Neuronal stem cell (in vitro differentiated cells): ENCODE data around the gene CRB3.

Experiments used
- DNase-seq: peaks from one replicate; pipeline ENCODE4 v3.0.0-alpha.2; 2013; ENCODE audit warnings: low spot score
- H2AFZ ChIP-seq: one replicate; pipeline ENCODE4 v1.6.1; 2013; ENCODE audit warnings: mild to moderate bottlenecking, low read length, inconsistent platforms
- H2AK5ac ChIP-seq: 2 replicates; pipeline ENCODE4 v1.6.1; 2013; ENCODE audit warnings: low read depth, mild to moderate bottlenecking, inconsistent platforms, low read length, moderate library complexity, mixed read lengths
- H2BK120ac ChIP-seq: 2 replicates; pipeline ENCODE4 v1.6.1; 2013; ENCODE audit warnings: low read depth, mild to moderate bottlenecking, inconsistent platforms, low read length, moderate library complexity, mixed read lengths
- H2BK12ac ChIP-seq: one replicate; pipeline ENCODE4 v1.6.1; 2013; ENCODE audit warnings: low read length, inconsistent platforms
- H2BK15ac ChIP-seq: 2 replicates; pipeline ENCODE4 v1.6.1; 2013; ENCODE audit warnings: mild to moderate bottlenecking, low read length, inconsistent platforms, mixed read lengths
- H2BK5ac ChIP-seq: one replicate; pipeline ENCODE4 v1.6.1; 2013; ENCODE audit warnings: inconsistent platforms, mild to moderate bottlenecking, low read length, moderate library complexity
- H3K14ac ChIP-seq: one replicate; pipeline ENCODE4 v1.6.1; 2013; ENCODE audit warnings: low read length, inconsistent platforms
- H3K18ac ChIP-seq: 2 replicates; pipeline ENCODE4 v1.6.1; 2013; ENCODE audit warnings: low read length, inconsistent platforms
- H3K23ac ChIP-seq: 2 replicates; pipeline ENCODE4 v1.6.1; 2013; ENCODE audit warnings: low read depth, mild to moderate bottlenecking, mixed read lengths, low read length, inconsistent platforms; ENCODE audit not compliant: poor library complexity
- H3K27ac ChIP-seq: replicated peaks from 3 replicates; pipeline ENCODE4 v1.5.1; 2013; ENCODE audit warnings: low read length, inconsistent platforms
- H3K27me3 ChIP-seq, 3 experiments: 2 replicates each; pipeline ENCODE4 v1.6.1; 2013; ENCODE audit warnings: low read length in 3 of 3, mild to moderate bottlenecking in 2 of 3, inconsistent platforms in 1 of 3, low read depth in 1 of 3, mixed read lengths in 1 of 3, moderate library complexity in 1 of 3; ENCODE audit not compliant: control insufficient read depth in 3 of 3, insufficient read depth in 3 of 3
- H3K36me3 ChIP-seq, 2 donors: replicated peaks in 1 of 2; 2 replicates each; pipeline ENCODE4 v1.6.1; 2013; ENCODE audit warnings: low read length in 2 of 2; ENCODE audit not compliant: control insufficient read depth in 2 of 2, insufficient read depth in 2 of 2
- H3K4ac ChIP-seq: 2 replicates; pipeline ENCODE4 v1.6.1; 2013; ENCODE audit warnings: inconsistent platforms, mild to moderate bottlenecking, low read length, moderate library complexity
- H3K4me1 ChIP-seq, 2 donors: 1 replicate in 1 of 2; 2 replicates in 1 of 2; pipeline ENCODE4 v1.6.1; 2013; ENCODE audit warnings: low read length in 2 of 2, low read depth in 1 of 2; ENCODE audit not compliant: control insufficient read depth in 2 of 2, insufficient read depth in 1 of 2
- H3K4me2 ChIP-seq: one replicate; pipeline ENCODE4 v1.6.1; 2013; ENCODE audit warnings: mild to moderate bottlenecking, low read length, inconsistent platforms; ENCODE audit not compliant: insufficient read depth, poor library complexity, severe bottlenecking
- H3K4me3 ChIP-seq, 2 donors: 2 replicates each; pipeline ENCODE4 v1.5.1; 2013; ENCODE audit warnings: low read length in 2 of 2, mild to moderate bottlenecking in 2 of 2, inconsistent platforms in 1 of 2, moderate library complexity in 1 of 2
- H3K79me1 ChIP-seq: one replicate; pipeline ENCODE4 v1.6.1; 2013; ENCODE audit warnings: low read depth, mild to moderate bottlenecking, inconsistent platforms, low read length, moderate library complexity
- H3K9ac ChIP-seq: one replicate; pipeline ENCODE4 v1.6.1; 2013; ENCODE audit warnings: mild to moderate bottlenecking, low read depth, low read length, inconsistent platforms; ENCODE audit not compliant: poor library complexity
- H3K9me3 ChIP-seq, 2 donors: replicated peaks in 1 of 2; 2 replicates each; pipeline versions ENCODE3 to v1.6.1; 2013; ENCODE audit warnings: low read length in 2 of 2, mild to moderate bottlenecking in 2 of 2, inconsistent platforms in 1 of 2, low read depth in 1 of 2, mixed read lengths in 1 of 2, moderate library complexity in 1 of 2; ENCODE audit not compliant: control insufficient read depth in 2 of 2, insufficient read depth in 1 of 2
- H4K8ac ChIP-seq: one replicate; pipeline ENCODE4 v1.6.1; 2013; ENCODE audit warnings: low read depth, mild to moderate bottlenecking, inconsistent platforms, low read length, moderate library complexity
- H4K91ac ChIP-seq: one replicate; pipeline ENCODE4 v1.6.1; 2013; ENCODE audit warnings: low read length, low read depth, mild to moderate bottlenecking, inconsistent platforms; ENCODE audit not compliant: poor library complexity
- WGBS, 2 donors: extraction: QIAGEN DNeasy Blood & Tissue Kit; methylation state at CpG; one replicate each; pipeline ENCODE4 v1.1.7; 2013; ENCODE audit warnings: missing lambda C conversion rate in 2 of 2, mixed read lengths in 1 of 2; ENCODE audit not compliant: insufficient read length in 2 of 2, insufficient replicate concordance in 1 of 2; ENCODE audit errors: extremely low coverage in 2 of 2; 5-methylcytosine and 5-hydroxymethylcytosine counted together

Gene CRB3

DNA sequence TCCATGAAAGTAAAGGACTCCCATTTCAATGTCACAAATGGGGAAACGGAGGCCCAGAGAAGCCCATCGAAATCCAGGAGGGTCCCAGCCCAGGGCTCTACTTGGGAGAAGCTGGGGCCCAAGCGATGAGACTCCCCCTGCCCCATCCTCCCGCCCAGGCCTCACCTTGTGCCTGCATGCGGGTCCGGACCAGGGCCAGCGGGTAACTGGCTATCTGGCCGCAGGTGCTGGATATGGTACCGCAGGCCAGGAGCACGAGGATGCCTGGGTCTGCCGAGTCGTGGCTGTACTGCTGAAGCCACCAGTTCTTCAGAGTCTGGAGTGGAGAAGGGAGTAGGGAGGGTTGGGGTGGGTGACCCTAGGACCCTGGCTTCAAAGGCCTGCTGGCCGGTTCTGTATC, 20.1 kb upstream of the CRB3 start:
- no peaks in the 10 kb centered on the region for H3K27me3 ChIP-seq
- no peaks in the 10 kb centered on the region for H3K9me3 ChIP-seq
- no peak overlapping the region for H2BK120ac ChIP-seq
- H3K27ac ChIP-seq = no peak overlapping the region
- no peak overlapping the region for H3K4me2 ChIP-seq
- H2AFZ ChIP-seq = no peak overlapping the region
- peaks cover 2 to 8% of the 10 kb centered on the region in 2 donors for H3K36me3 ChIP-seq
- H3K23ac ChIP-seq = no peak overlapping the region
- H2BK12ac ChIP-seq = no peak overlapping the region
- H2AK5ac ChIP-seq = no peak overlapping the region
- no peaks in the 10 kb centered on the region for H3K79me1 ChIP-seq
- H3K14ac ChIP-seq = no peak overlapping the region
- no peak overlapping the region for H4K91ac ChIP-seq
- H3K4me1 ChIP-seq = no peaks in the 10 kb centered on the region
- no peak overlapping the region for H3K4ac ChIP-seq
- no peak overlapping the region for H2BK15ac ChIP-seq
- no CpG with 5 or more reads among the region's 13 CpGs for WGBS, 2 donors
- H3K9ac ChIP-seq = no peak overlapping the region
- no peak overlapping the region for H2BK5ac ChIP-seq
- no peak overlapping the region for H3K18ac ChIP-seq
- H4K8ac ChIP-seq = no peak overlapping the region
- no peak for DNase-seq
- H3K4me3 ChIP-seq = no peak overlapping the region

DNA sequence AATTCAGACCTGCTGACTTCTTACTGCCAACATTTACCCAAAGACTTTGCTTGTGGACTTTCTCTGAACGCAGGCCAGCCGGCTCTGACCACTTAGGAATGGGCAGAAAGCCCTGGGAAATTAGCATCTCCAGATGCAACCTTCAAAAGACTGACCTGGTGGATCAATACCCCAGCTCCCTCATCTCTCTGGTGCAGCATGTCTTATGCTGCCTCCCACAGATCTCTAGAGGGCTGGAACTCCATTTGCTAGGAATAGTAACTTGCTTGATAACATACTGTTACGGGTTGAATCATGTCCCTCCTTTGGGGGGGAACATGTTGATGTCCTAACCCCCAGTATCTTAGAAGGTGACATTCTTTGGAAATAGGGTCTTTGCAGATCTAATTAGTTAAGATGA, 17.6 kb upstream of the CRB3 start:
- no peak overlapping the region for H3K23ac ChIP-seq
- H3K4me2 ChIP-seq = no peak overlapping the region
- peaks cover under 1 to 14% of the 10 kb centered on the region in 2 donors for H3K36me3 ChIP-seq
- no peaks in the 10 kb centered on the region for H3K27me3 ChIP-seq
- H3K4me1 ChIP-seq = no peaks in the 10 kb centered on the region
- H3K9me3 ChIP-seq = no peaks in the 10 kb centered on the region
- no peak overlapping the region for H2BK120ac ChIP-seq
- no peak overlapping the region for H2BK5ac ChIP-seq
- H3K14ac ChIP-seq = no peak overlapping the region
- H3K18ac ChIP-seq = no peak overlapping the region
- H2BK12ac ChIP-seq = no peak overlapping the region
- no peak overlapping the region for H3K4me3 ChIP-seq
- no peak overlapping the region for H4K8ac ChIP-seq
- H3K79me1 ChIP-seq = no peaks in the 10 kb centered on the region
- H3K4ac ChIP-seq = no peak overlapping the region
- DNase-seq = no peak
- H3K9ac ChIP-seq = no peak overlapping the region
- no peak overlapping the region for H2AFZ ChIP-seq
- H2BK15ac ChIP-seq = no peak overlapping the region
- H3K27ac ChIP-seq = no peak overlapping the region
- WGBS, 2 donors = no CpG with 5 or more reads among the region's 3 CpGs
- no peak overlapping the region for H4K91ac ChIP-seq
- no peak overlapping the region for H2AK5ac ChIP-seq

DNA sequence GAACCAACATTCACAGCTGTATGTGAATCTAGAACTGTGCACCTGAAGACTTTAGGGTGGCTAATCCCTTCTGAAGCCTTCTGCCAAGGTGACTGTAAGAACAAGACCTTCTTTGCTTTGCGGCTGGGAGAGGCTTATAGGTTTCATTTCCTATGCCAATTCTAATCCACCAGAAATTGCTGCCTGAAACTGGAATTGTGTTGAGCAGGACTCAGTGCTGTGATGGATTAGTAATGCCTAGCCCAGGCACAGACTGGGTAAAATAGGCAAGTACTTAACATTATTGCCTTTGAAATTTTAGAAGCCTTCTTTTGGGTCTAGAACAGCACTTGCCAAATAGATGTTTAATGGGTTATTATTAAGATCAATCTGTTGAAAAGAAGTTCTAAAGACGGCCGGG, 16.0 kb upstream of the CRB3 start:
- Histone ChIP-seq H2AFZ (no peak overlapping the region), H2BK12ac (no peak overlapping the region), H3K4me1 (no peaks in the 10 kb centered on the region), H3K27me3 (no peaks in the 10 kb centered on the region), H3K79me1 (no peaks in the 10 kb centered on the region), H3K4ac (no peak overlapping the region), H3K9me3 (no peaks in the 10 kb centered on the region), H2BK120ac (no peak overlapping the region), H3K23ac (no peak overlapping the region), H4K8ac (no peak overlapping the region), H3K18ac (no peak overlapping the region), H3K36me3 (peaks cover 8 to 29% of the 10 kb centered on the region in 2 donors), H4K91ac (no peak overlapping the region), H3K27ac (no peak overlapping the region), H3K9ac (no peak overlapping the region), H2AK5ac (no peak overlapping the region), H3K4me2 (no peak overlapping the region), H2BK5ac (no peak overlapping the region), H3K14ac (no peak overlapping the region), H2BK15ac (no peak overlapping the region), H3K4me3 (no peak overlapping the region)
- WGBS, 2 donors = no CpG with 5 or more reads among the region's 3 CpGs
- no peak for DNase-seq

DNA sequence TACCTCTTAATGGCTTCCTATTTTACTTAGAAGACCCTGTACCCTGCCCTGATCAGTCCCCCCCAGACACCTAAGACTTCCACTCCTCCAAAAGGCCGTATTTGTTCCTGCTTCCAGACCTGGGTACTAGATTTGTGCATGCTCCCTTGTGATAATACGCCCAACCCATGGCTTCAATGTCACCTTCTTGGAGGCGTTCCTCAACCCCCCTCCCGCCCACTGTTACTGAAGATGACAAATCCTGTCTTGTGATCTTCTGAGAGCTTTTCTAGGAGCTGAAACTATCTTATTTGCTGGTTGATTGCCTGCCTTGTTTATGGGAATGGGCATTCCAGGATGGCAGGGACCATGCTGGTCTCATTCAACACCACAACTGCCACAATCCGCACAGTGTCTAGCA, 13.9 kb upstream of the CRB3 start:
- H3K14ac ChIP-seq = no peak overlapping the region
- WGBS, 2 donors = no CpG with 5 or more reads among the region's 5 CpGs

More for the DNA sequence above, 13.9 kb upstream of the CRB3 start:
- DNase-seq = no peak
- Histone ChIP-seq H2BK15ac (no peak overlapping the region), H2AFZ (no peak overlapping the region), H2BK12ac (no peak overlapping the region), H3K79me1 (no peaks in the 10 kb centered on the region), H3K36me3 (peaks cover 17 to 50% of the 10 kb centered on the region in 2 donors), H3K4ac (no peak overlapping the region), H2BK5ac (no peak overlapping the region), H3K27me3 (no peaks in the 10 kb centered on the region), H3K9me3 (peaks cover 12 to 19% of the 10 kb centered on the region in 2 donors), H3K23ac (no peak overlapping the region), H3K4me2 (no peak overlapping the region), H2AK5ac (no peak overlapping the region), H4K8ac (no peak overlapping the region), H3K4me3 (no peak overlapping the region), H3K27ac (no peak overlapping the region), H2BK120ac (no peak overlapping the region), H3K18ac (no peak overlapping the region), H3K4me1 (no peaks in the 10 kb centered on the region), H4K91ac (no peak overlapping the region), H3K9ac (no peak overlapping the region)
